A673 (cell line): ENCODE results near the gene NEDD4. TPM values are rescaled to one million over a fixed set of nuclear protein-coding genes. Genes with fewer than 3 reads are reported as not detected.

Experiments used
- BruUV-seq: library from RNA; stranded (reverse); fragments of 400-500 nt; replicated peaks from 2 replicates; lab custom pipeline; 2021; lab: Mats Ljungman, UMichigan
- CTCF ChIA-PET: fragments of 300-600 bp; sonication (Branson Sonifier 250); formaldehyde crosslinking; loops from one replicate; lab custom pipeline; 2022; ENCODE audit warnings: antibody characterized with exemption; lab: Charles Lee
- POLR2A ChIA-PET: fragments of 300-600 bp; sonication (Branson Sonifier 250); formaldehyde crosslinking; loops from one replicate; lab custom pipeline; 2022; ENCODE audit warnings: antibody characterized with exemption; ENCODE audit not compliant: low non-redundant PET; lab: Charles Lee
- DNase-seq: peaks from one replicate; pipeline ENCODE4 v3.0.0-alpha.2; 2015; ENCODE audit warnings: low spot score
- H3K27ac ChIP-seq: fragments of 200-600 bp; sonication (generic); 2 replicates; pipeline ENCODE4 v1.5.1; 2016; ENCODE audit warnings: mixed run types, low read depth, mild to moderate bottlenecking, mixed read lengths, antibody characterized with exemption, low read length; ENCODE audit not compliant: poor library complexity, severe bottlenecking
- H3K27me3 ChIP-seq: fragments of 200-600 bp; sonication (generic); replicated peaks from 2 replicates; pipeline ENCODE4 v1.6.1; 2017; ENCODE audit warnings: mixed run types, low read depth, mild to moderate bottlenecking, mixed read lengths, antibody characterized with exemption, low read length; ENCODE audit not compliant: insufficient read depth, poor library complexity
- H3K36me3 ChIP-seq: fragments of 200-600 bp; sonication (generic); 2 replicates; pipeline ENCODE4 v1.6.1; 2016; ENCODE audit warnings: mixed run types, mild to moderate bottlenecking, mixed read lengths, antibody characterized with exemption, low read length; ENCODE audit not compliant: insufficient read depth, poor library complexity, severe bottlenecking
- H3K4me1 ChIP-seq: fragments of 200-600 bp; sonication (generic); 2 replicates; pipeline ENCODE4 v1.6.1; 2017; ENCODE audit warnings: mixed run types, mild to moderate bottlenecking, mixed read lengths, antibody characterized with exemption, low read length; ENCODE audit not compliant: insufficient read depth, poor library complexity, severe bottlenecking
- H3K4me3 ChIP-seq: fragments of 200-600 bp; sonication (generic); 2 replicates; pipeline ENCODE4 v1.5.1; 2016; ENCODE audit warnings: low read depth, mixed run types, mild to moderate bottlenecking, mixed read lengths, low read length; ENCODE audit not compliant: poor library complexity, severe bottlenecking
- H3K9me3 ChIP-seq: fragments of 200-600 bp; sonication (generic); 2 replicates; pipeline ENCODE4 v1.6.1; 2016; ENCODE audit warnings: mixed run types, low read depth, mild to moderate bottlenecking, mixed read lengths, antibody characterized with exemption, low read length; ENCODE audit not compliant: poor library complexity, severe bottlenecking
- CTCF ChIP-seq: fragments of 300-800, 200-600 bp; sonication (generic); conservative IDR thresholded peaks from 2 replicates; pipeline ENCODE4 v1.5.1; 2017; ENCODE audit warnings: low read depth, mild to moderate bottlenecking, antibody characterized with exemption, low read length, moderate library complexity, mixed read lengths
- EZH2 ChIP-seq: fragments of 200-600 bp; sonication (generic); IDR thresholded peaks from 2 replicates; pipeline ENCODE4 v1.6.1; 2017; ENCODE audit warnings: borderline replicate concordance, low read depth, mild to moderate bottlenecking, mixed read lengths, antibody characterized with exemption, low read length; ENCODE audit not compliant: poor library complexity, severe bottlenecking
- intact Hi-C: fragments of 100-400 bp; cut with micrococcal nuclease; formaldehyde crosslinking; loops from one replicate; pipeline ENCODE4 v1.10.0; 2022; ENCODE audit not compliant: unreplicated experiment
- total RNA-seq: library from RNA; stranded (reverse); gene quantifications from 2 replicates; pipeline ENCODE4 v1.2.3, GENCODE V29; 2021

The NEDD4 gene
- total RNA-seq, 1 experiment from 2014 or later, result 23.1 TPM

- Histone ChIP-seq H3K4me3 (no peak overlapping the region), H3K9me3 (no peaks in the 10 kb centered on the region), H3K36me3 (no peaks in the 10 kb centered on the region), H3K4me1 (peaks cover 17% of the 10 kb centered on the region), H3K27ac (no peak overlapping the region), H3K27me3 (no peaks in the 10 kb centered on the region)
- ChIA-PET POLR2A (no interaction called here), CTCF (no interaction called here)
- no peak for TF ChIP-seq EZH2
- TF ChIP-seq CTCF, result no peak
- intact Hi-C loops, result loop anchor here (10.0 kb wide), 1 partner anchor 271 kb away; no protein-coding TSS in a partner anchor
- BruUV-seq, result no TSS peak
- DNase-seq, result no peak
These were observed 77.4 kb downstream of the NEDD4 start for GRCh38 chr15:55915876-55916567.

- no peaks in the 10 kb centered on the region for H3K27me3 ChIP-seq
- H3K36me3 ChIP-seq, result no peaks in the 10 kb centered on the region
- ChIA-PET POLR2A (no interaction called here), CTCF (no interaction called here)
- H3K4me3 ChIP-seq, result no peak overlapping the region
- TF ChIP-seq CTCF (no peak), EZH2 (no peak)
- no TSS peak for BruUV-seq
- no peaks in the 10 kb centered on the region for H3K9me3 ChIP-seq
- DNase-seq, result no peak
- no peak overlapping the region for H3K27ac ChIP-seq
- intact Hi-C loops, result loop anchor here (10.0 kb wide), 1 partner anchor 270 kb away; no protein-coding TSS in a partner anchor
- peaks cover 17% of the 10 kb centered on the region for H3K4me1 ChIP-seq
These were observed 78.2 kb downstream of the NEDD4 start for GRCh38 chr15:55915221-55915620.

GRCh38 chr15:55914446-55914845 is 79.0 kb downstream of the NEDD4 start:
- no peak overlapping the region for H3K27ac ChIP-seq
- no peaks in the 10 kb centered on the region for H3K36me3 ChIP-seq
- no peaks in the 10 kb centered on the region for H3K27me3 ChIP-seq
- H3K9me3 ChIP-seq, result no peaks in the 10 kb centered on the region
- ChIA-PET CTCF (no interaction called here), POLR2A (no interaction called here)
- H3K4me3 ChIP-seq, result no peak overlapping the region
- intact Hi-C loops, result loop anchor here (10.0 kb wide), 1 partner anchor 270 kb away; no protein-coding TSS in a partner anchor
- TF ChIP-seq CTCF (no peak), EZH2 (no peak)
- no peak for DNase-seq
- BruUV-seq, result no TSS peak
- peaks cover 17% of the 10 kb centered on the region for H3K4me1 ChIP-seq
